Measurements from ENCODE around the gene GEN1.

The GEN1 gene

GRCh38 chr2:17736989-17737388 lies 16.9 kb upstream of the GEN1 start:
- TF ChIP-seq CTCF (conservative IDR thresholded peaks at IDR 0.05): no peak
- H3K27ac ChIP-seq: no peak overlapping the region

GRCh38 chr2:17740203-17740602 lies 13.7 kb upstream of the GEN1 start:
- no peak for TF ChIP-seq CTCF (conservative IDR thresholded peaks at IDR 0.05)
- no peak overlapping the region for H3K27ac ChIP-seq

- no peak for TF ChIP-seq CTCF (conservative IDR thresholded peaks at IDR 0.05)
- no peak overlapping the region for H3K27ac ChIP-seq
These were observed 6.1 kb upstream of the GEN1 start for GRCh38 chr2:17747684-17748452.

- H3K27ac ChIP-seq: no peak overlapping the region
- no peak for TF ChIP-seq CTCF (conservative IDR thresholded peaks at IDR 0.05)
These were observed 5.2 kb upstream of the GEN1 start for GRCh38 chr2:17748745-17749144.

- no peak for TF ChIP-seq CTCF (conservative IDR thresholded peaks at IDR 0.05)
- no peak overlapping the region for H3K27ac ChIP-seq
These were observed 4.0 kb upstream of the GEN1 start for GRCh38 chr2:17749753-17750438.

GRCh38 chr2:17752246-17752645 lies 1.7 kb upstream of the GEN1 start:
- TF ChIP-seq CTCF (conservative IDR thresholded peaks at IDR 0.05): no peak
- no peak overlapping the region for H3K27ac ChIP-seq

- TF ChIP-seq CTCF (conservative IDR thresholded peaks at IDR 0.05): no peak
- H3K27ac ChIP-seq: peak overlapping the region; percentile 94
These were observed 791 bp upstream of the GEN1 start for GRCh38 chr2:17752892-17753802.
